H4 (cell line): ENCODE data around the gene LTK. TPM values are rescaled to one million over a fixed set of nuclear protein-coding genes. Genes with fewer than 3 reads are reported as not detected.

ENCODE experiments used
- DNase-seq: peaks from one replicate; pipeline ENCODE4 v3.0.0-alpha.2; 2015; ENCODE audit warnings: low spot score
- total RNA-seq: library from RNA; depleted of rRNA; stranded (reverse); fragments of >200 nt; shearing (Covaris generic); gene quantifications from 2 replicates; pipeline ENCODE4 v1.2.3, GENCODE V29; 2014

LTK gene
- total RNA-seq, 1 experiment from 2014 or later: 0.21 TPM

DNA sequence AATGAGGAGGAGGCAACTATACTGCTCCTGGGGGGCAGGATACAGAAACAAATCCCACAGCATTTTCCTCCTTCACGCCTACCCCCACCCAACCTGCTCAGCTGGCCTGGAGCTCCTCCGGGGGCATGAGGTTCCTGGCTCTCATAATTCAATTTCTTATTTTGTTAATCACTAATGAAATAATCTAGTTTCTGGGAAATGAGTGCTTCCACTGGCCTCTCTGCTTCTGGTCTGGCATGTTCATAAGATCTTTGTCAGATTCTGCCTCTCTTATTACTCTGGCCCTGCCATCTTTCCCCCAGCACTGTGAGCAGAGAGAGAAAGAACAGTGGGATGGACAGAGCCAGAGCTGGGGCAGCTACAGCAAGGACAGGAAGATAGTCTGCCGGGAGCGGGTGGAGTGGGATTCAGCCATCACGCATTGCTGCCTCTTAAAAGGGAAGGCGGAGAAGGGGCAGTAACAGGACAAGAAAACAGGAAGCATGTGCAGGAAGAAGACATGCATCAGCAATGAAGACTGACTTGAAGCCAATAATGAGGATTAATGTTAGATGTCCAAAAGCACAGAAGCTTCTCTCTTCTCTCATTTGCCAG is 16.8 kb upstream of the LTK start:
- DNase-seq: no peak

DNA sequence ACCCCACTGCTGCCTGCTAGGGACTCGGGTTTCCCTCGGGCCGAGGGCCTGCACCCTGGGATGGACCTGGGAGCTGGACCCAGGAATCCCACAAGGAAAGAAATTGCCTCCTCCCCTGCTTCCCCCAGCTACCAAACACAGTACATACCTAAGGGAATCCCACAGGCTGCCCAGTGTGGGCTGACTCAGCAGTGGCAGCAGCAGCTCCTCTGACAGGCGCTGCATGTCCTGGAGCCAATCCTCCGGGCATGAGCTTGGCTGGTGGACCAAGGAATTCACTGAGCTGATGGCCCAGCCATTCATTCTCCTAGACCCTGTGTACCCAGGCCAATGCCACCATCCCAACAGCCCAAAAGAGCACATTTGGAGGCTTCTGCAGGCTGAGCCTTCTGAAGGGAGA is 9.5 kb upstream of the LTK start:
- DNase-seq: no peak

GRCh38 chr15:41521614-41522013 is 8.0 kb upstream of the LTK start:
- no peak for DNase-seq

DNA sequence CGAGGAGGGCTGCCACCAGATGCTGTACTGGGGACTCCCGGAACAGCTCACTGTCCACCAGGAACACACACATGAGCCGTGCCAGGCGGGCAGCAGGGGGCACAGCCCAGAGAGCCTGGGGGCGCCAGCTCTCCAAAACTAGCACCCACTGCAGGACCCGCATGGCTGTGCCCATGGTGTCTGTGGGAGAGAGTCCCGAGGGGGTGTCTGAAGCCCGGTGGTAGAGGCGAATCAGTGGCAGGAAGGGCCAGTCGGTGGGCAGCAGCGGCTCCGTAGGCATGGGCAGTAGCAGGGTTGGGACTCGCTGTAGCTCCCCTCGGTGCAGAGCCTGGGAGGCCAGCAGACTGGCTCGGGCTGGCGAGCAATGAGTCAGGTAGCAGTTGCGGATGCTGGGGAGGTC is 7.0 kb upstream of the LTK start:
- DNase-seq: no peak

DNA sequence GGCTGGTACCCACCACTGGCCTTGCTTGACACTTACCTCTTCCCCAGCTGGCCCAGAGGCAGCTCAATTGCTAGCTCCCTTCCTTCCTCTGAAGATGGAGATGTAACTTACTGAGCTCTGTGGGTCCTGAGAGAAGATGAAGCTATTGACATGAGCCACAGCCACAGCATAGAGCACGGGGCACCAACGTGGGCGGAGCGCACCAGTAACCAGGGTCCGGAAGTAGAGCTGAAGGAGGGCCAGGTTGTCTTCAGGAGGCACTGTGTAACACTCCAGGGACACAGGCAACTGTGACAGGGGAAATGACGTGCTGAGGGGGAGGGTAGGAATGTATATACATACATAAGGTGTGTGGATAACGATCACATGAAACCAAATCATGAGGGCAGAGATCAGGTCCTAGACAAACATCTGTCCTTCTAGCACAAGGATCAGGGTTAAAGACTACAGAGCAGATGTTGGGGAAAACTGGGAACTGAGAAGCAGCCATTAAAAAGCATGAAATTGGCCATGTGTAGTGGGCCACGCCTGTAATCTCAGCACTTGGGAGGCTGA is 4.3 kb upstream of the LTK start:
- no peak for DNase-seq

DNA sequence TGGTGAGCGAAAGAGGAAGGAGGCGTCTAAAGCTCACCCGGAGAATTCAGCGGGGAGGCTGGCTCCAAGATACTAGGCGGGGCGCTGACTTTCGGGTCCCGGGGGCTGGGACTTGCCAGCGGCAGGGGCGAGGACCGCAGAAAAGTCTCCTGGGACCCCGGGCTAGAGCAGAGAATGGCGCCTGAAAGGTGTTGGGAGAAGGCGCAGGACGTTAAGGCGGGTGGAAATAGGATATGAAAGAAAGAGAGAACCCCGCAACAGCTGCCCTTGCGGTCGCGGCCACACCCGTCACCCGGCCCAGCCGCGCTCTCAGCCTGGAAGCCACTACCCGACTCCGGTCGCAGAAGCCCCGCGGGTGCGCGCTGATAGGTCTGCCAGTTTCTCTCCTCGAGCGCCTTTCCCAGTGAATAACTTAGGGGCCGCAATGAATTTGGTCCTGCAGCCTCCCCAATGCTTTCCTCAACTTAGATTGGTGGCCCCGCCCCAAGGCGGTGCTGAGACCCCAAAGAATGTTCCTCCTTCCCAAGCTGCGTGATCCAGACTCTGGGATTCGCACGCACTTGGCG is 604 bp downstream of the LTK start:
- no peak for DNase-seq

- no peak for DNase-seq
These were observed 1.1 kb downstream of the LTK start for GRCh38 chr15:41512512-41512939.

- no peak for DNase-seq
These were observed 1.7 kb downstream of the LTK start for GRCh38 chr15:41511899-41512369.

- DNase-seq: no peak
These were observed 2.2 kb downstream of the LTK start for GRCh38 chr15:41511331-41511898.

- no peak for DNase-seq
These were observed 2.9 kb downstream of the LTK start for GRCh38 chr15:41510728-41511127.

DNA sequence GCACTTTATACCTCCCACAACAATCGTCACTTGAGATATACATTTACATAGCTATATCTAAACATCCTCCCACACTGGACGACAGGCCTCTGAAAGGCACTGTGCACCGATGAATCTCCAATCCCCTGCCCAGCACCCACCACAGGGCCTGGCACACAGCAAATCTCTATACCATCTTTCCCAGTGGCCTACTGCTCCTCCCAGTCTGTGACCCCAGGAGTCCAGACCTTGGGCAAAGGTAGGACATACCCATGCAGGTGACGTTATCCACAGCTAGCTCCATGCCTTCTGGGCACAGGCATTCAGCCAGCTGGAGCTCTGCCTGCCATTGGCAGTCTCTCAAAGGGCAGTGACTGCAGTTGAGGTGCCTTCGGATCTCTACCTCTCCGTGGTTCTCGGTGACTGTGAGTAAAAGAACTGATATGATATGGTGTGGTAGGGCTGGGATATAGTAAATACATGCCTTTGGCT is 5.8 kb downstream of the LTK start:
- DNase-seq: no peak

DNA sequence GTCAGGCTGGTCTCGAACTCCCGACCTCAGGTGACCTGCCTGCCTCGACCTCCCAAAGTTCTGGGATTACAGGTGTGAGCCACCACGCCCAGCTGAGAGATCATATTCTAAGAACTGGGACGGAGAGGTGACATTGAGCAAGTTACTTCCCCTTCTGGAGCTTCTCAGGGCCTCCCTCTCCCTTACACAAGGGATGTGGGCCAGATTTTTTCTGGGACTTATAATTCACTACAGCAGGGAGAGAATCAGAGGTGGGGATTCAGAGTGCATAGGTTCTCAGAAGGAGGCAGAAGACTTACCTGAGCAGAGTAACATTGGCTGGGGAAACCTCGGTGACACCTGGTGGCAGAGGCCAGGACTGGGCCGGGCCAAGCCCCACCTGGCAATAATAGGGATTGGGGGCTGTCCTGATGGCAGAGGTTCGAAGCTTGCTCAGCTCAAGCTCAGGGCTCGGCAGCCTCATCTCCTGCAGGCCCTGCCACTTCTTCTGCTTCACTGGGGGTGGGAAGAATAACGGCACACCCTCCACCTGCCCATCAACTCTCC is 6.8 kb downstream of the LTK start:
- DNase-seq: no peak

DNA sequence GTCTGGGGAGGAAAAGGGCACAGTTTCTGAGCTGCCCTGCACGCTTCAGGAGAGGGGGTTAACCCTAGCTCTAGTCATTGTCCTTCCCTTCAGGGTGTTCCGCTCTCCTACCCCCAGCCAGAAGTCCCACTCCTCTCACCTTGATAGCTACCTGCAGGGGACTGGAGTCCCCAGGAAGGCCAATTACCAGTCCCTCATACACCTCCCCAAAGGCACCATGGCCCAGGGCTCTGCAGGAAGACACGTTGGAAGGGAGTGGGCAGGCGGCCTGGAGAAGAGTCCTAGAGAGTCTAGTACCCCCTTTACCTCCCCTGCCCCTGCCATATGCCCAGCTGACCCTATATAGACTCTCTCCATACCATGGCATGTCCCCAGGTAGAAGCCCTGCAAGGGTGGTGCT is 7.9 kb downstream of the LTK start:
- no peak for DNase-seq

GRCh38 chr15:41504751-41505492 is 8.7 kb downstream of the LTK start:
- no peak for DNase-seq

DNA sequence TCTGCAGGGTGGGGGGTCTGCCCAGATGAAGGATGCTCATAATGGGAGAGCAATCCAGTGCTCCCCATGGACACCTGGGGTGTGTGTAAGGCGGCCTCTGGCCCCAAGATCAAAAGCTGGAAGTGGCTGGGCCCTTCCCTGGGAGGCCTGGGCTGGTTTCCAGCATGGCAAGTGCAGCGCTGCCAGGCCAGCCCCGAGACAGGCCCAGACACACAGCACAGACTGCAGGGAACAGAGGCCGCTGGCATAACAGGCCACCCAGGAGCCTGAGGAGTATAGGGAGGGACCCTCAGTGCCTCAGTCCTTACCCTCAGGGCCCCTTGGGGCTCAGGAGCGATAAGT is 10.0 kb downstream of the LTK start:
- no peak for DNase-seq

- no peak for DNase-seq
These were observed 10.6 kb downstream of the LTK start for GRCh38 chr15:41502795-41503668.

DNA sequence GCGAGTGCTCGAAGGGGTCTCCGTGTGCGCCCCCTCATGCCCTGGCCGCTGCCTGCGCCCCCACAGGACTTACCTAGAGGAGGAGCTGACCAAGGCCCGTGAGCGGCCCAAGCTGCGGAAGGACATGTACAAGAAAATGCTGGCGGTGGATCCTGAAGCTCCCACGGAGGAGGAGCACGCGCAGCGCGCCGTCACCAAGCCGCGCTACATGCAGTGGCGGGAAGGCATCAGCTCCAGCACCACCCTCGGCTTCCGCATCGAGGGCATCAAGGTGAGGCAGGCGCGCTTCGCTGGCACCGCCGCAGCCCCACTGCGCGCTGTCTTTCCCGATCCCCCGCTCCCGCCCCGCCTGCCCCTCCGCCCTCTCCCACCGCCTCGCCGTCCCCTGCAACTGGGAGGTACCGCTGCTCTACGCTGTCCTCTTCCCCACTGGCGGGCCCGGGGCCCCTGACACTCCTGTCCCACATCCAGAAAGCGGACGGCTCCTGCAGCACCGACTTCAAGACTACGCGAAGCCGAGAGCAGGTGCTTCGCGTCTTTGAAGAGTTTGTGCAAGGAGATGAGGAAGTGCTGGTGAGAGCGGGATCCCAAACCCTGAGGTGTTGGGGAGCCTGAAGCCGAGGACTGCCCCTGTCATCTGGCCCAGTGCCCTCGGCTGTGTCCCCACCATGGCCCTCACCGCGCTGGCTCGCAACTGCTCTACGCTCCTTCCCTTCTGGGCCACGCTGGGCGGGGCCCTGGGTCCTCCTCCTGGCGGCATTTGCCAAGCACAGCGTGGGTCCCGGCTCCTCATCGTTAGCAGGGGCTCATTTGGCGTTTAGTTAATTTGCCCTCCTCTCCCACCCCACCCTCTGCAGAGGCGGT is 11.5 kb downstream of the LTK start:
- no peak for DNase-seq

GRCh38 chr15:41501191-41501917 is 12.3 kb downstream of the LTK start:
- DNase-seq: no peak

DNA sequence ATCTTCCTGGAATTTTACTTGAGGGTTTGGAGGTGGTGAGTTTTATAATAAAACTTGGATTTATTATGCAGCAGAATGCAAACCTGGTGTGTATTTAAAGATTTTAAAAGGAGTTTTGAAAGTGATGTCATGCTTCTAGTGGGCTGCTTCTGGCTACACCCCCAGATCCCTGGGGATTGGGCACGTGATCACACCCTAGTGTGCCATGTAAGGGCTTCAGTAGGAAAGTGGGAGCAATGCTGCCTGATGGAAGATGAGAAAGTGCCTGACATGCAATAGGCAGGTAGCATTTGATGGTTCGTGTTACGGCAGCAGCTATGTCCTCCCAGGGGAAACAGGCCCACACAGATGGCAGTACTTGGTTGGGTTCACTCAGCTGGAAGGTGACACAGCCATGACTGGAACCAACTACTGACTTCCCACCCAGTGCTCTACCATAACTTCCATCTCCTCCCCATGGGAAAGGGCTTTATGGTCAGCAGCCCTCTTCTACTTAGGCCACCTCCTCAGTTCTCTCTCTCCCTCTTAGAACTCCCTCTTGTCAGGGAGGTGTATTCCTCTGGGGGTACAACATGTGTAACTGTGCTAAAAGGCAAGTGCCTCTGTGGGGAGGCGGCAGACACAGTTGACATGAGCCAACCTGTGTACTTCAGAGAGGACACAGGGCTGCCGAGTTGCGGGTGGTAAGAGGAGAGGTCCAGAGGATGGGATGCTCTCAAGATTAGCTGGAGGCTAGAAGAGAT is 14.3 kb downstream of the LTK start:
- DNase-seq: no peak
